DMS153 treated with DMSO at 0.1 percent for 48 hours (cell line): ENCODE data around the gene SYT1.

Experiments
- DNase-seq: peaks from one replicate; lab custom pipeline; 2025; ENCODE audit not compliant: unreplicated experiment; lab: John Stamatoyannopoulos, UW

Gene SYT1

GRCh38 chr12:78888568-78888967 is 24.0 kb downstream of the SYT1 start:
- DNase-seq, result no peak

DNA sequence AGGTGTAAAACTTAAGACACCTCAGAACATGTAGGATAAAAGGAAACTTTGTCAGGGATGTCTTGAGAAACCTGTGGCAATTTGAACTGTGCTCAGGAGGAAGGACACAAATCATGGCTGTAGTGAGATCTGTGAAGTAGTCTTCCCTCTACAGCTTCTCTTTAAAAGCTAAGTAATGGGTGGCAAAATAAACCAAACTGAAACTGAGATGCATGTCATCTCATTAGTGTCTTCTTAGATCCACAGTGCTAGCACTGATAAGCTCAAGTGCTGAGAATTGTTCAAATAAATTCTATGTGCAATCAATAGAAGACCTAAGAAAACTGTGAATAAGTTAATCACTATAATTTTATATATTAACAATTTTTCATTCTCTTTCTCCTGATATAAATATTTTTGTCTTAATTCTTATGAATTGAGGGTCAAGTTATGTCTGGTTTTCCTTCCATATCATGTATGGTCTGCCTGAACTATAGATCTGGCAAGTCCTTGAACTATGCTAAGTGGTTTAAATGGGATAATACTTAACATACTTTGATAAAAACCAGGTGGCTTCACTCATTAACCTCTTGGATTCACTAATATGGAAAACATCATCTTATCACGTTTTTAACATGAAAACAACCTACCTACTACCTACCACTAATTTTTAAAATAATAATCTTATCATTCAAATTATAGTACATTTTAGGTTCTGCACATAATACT is 27.2 kb downstream of the SYT1 start:
- no peak for DNase-seq

DNA sequence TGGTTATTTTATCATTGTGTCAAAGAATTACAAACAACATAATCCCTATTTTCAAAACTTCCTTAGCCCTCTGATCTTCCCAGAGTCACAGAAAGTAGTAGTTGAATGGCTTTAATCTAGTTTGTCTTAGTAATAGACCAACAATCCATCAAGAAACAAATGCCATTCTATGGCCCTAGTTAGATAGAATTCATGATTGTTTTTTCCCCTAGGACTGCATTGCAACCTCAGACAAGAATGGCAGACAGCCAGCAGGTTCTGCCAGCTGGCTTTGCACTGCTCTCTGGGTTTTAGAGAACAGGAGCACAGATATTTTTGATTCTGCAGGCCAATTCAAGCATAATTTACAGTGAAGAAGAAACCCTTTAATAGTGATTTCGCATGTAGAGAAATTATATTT is 33.8 kb downstream of the SYT1 start:
- DNase-seq, result no peak

DNA sequence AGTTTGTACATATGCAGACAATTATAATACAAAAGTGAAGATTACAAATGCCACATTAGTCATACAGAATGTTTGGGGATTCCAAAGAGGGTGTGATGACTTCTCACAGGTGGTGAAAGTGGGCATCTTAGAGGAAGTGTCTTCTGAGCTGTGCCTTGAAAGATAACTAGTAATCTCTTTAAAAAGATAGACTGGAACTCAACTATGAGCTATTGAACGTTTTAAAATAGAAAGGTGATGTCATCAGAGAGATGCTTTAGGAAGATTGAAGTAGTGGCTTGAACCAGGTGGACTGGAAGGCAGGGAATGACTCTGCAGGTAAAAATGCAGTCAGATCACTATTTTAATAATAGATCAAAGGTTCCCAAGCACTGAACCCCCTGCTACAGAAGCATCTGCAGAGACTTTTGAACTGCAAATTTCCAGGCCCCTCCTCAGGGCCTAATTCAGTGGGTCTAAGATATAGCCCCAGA is 50.3 kb downstream of the SYT1 start:
- DNase-seq, result no peak

GRCh38 chr12:78916845-78917480 is 52.4 kb downstream of the SYT1 start:
- no peak for DNase-seq

DNA sequence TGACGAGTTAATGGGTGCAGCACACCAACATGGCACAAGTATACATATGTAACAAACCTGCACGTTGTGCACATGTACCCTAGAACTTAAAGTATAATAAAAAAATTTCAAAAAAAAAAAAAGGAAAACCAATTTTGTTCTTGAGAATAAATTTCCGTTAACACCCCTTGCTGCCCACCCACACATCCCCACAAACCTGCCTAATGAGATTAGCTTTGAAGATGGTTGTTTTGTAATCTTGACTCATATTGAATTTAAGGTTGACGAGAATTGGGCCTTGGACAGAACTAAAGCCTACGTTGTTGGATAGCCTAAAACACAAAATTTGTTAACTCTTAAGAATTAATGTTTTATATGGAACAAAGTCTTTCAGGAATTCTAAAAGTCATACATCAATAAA is 52.9 kb downstream of the SYT1 start:
- DNase-seq, result no peak

DNA sequence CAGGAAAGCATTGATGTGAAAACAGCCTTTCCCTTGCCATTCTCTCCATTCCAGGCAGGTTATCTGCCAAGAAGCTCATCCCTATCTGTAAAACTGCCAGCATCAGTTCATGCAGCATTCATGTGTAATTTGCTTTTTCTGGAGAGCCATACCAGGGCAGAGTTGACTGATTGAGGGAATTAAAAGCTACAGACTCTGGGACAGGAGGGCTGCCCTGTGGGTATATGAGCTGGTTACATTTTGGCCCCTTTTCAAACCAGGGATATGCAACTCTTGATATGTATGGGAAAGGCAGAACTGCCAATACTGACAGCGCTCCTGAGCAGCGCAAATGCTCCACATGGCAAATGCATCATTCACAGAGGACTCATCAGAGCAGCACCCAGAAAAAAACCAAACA is 53.7 kb downstream of the SYT1 start:
- DNase-seq, result no peak

DNA sequence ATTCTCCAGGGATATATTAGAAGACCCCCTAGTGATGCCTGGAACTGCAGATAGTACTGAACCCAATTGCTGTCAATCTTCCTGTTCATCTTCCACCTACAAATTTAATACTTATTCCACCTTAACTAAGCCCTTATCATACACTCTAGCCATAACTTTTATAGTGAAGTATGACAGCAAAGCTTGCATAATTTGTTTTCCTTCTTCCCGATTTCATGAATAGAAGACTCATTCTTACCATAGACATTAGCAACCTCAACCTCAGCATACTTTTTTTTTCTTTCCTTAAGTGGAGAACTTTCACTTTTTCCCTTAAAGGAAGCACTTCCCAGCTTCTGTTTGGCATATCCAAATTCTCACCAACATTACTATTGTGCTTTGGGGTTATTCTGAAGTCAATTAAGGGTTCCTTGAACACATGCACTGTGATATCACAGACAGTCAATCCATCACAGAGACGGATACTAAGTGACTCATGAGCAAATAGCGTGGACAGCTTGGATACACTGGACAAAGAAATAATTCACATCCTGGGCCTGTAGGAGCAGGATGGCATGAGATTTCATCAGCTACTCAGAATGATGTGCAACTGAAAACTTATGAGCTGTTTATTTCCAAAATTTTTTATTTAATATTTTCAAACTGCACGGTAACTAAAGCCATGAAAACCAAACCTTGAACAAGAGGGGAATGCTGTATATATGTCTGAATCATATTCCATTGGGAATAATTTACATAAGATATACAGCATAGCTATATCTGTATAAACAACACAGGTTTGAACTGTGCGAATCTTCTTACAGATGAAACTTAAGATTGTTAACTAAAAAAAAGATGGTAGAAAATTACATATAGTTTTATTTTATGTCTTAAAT is 63.9 kb downstream of the SYT1 start:
- no peak for DNase-seq

GRCh38 chr12:78929075-78929418 is 64.5 kb downstream of the SYT1 start:
- no peak for DNase-seq

DNA sequence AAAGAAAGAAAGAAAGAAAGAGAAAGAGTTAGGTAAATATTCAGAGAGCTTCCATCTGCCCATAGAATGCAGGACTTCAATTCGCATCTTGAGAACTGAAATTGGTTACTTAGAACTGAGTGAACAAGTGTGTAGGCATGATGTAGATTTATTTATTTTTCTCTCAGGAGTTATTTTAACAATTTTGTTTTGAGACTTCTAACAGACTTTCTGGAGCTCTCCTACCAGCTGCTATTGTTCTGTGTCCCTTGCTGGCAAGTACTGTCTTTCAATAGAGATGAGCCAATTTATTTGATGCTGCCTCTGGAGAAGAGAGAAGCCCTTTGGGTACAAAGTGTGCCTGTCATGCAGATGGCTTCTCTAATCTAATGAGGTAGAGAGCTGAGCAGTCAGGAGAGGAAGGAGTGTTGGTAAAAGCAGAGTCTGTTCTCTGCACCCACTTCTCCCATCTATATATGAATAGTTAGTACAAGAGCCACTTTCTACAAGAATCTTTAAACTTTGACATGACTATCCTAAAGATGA is 67.0 kb downstream of the SYT1 start:
- no peak for DNase-seq

DNA sequence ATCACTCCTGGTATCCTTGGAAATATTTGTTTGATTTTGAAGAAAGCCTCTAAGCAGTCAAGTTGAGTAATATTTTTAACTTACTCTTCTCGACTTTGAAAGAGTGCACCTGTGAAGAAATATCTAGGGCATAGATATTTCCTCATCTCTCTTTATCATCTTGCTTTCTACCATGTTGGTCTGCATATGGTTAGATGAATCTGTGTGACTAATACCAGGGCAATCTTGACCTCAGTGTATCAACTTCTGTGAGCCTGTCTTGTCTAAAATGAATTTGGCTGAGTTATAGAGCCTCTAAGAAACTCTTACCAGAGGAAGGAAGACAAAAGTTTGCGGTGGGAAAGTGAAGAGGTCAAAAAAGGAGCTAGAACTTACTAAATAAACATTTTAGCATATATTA is 68.4 kb downstream of the SYT1 start:
- DNase-seq, result no peak

- peak; percentile 99 for DNase-seq
Measured at GRCh38 chr12:78938341-78939084, 73.9 kb downstream of the SYT1 start.

GRCh38 chr12:78949532-78949931 is 85.0 kb downstream of the SYT1 start:
- no peak for DNase-seq

DNA sequence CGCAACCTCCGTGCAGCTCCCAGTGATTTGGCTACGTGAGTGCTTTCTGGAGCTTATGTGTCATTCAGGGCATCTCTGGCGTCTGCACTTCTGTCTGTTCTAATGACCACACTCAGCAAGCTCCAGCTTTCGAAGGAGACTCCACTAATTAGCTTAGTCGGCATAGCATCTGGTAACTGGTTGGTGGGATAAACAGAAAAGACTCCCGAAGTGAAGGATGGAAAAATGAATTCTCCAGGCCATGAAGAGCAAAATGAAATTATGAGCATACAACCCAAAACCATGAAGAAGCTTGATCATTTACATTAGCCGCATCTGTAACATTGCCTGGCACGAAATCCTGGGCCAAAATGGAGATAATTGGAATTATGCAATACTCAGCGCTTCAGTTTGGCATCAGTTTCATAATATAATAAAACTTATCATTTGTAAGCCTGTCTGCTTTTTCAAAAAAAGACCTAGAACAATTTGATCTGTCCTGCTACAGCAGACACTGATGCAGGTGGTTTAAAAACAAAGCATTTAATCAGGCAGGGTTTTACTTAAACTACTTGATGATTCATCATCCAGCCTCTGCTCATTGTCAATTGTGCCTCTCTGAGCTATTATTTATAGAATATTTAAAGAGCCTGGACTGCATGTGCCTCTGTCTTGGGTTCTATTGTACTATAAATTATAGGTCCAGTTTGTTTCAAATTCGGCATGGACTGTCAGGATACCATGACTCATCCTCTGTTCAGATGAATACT is 87.4 kb downstream of the SYT1 start:
- DNase-seq, result peak; percentile 66

- DNase-seq, result no peak
Measured at GRCh38 chr12:78952552-78952929, 88.0 kb downstream of the SYT1 start.

DNA sequence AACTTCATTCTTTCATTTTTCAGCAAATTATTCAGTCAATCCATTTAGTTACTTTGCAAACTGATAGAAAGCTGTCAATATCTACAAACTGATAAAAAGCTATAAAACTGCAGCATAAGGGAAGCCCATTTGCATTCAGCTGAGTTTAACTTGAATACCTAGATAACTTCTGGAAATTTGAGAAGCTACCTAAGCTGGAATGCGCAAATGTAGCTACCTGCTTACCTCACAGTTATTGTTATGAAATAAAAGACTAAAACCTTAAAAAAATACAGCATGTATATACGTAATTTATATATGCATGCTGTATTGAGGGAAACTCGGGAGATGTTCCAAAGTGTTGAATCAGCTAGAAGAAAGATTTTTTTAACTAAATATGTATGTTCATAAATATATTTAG is 94.4 kb downstream of the SYT1 start:
- DNase-seq, result no peak

DNA sequence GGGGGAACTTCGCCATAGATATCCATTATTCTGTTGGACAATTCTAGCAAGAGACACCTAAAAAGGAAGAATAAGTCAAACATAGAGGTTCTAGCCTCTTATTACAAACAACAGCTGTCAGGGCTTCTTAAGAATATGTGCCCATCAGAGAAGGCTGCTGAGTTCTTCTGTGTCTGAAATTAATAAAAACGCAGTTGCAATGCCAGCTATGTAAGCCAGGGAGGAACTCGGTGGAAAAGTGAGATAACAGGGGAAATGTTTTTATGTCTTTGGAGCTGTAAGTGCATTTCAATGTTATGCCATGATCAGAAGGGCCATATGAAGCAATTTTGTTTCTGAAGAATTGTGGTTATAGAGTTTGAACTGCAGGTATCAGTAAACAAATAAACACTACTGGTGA is 95.0 kb downstream of the SYT1 start:
- no peak for DNase-seq

DNA sequence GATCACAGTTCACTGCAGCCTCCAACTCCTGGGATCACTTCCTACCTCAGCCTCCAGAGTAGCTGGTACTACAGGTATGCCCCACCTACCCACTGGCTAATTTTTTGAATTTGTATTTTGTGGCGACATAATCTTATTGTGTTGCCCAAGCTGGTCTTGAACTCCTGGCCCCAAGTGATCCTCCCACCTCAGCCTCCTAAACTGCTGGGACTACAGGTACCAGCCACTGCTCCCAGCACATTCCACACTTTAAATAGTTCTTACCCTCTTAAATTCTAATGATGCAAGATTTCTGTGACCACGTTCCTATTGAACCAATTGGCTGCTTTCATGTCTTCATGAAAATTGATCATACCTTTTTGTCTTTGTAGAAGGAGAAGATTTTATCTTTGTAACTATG is 96.6 kb downstream of the SYT1 start:
- no peak for DNase-seq

DNA sequence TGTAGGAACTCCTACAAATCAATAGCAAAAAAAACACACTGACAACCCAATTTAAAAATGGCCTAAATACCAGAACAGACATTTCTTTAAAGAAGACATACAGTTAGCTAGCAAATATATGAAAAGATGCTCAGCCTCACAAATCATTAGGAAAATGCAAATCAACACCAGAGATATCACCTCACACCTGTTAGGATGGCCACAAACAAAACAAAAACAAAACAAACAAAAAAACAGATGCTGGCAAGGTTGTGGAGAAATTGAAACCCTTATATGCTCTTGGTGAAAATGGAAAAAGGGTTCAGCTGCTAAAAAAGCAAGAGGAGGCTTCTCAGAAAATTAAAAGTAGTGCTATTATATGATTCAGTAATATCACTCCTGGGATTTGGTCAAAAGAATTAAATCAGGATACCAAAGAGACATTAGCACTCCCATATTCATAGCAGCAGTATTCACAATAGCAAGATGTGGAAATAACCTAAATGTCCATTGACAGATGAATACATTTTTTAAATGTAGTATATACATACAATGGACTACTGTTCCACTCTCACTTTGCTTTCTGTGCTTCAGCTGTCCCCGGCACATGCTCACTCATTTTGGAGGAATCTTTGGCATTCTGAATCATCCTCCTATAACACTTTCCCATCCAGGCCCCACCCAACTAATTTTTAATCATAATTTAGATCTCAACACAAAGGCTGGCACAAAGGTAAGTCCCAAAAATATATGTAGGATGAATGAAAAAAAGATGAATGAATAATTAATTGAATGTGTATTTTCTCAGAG is 99.1 kb downstream of the SYT1 start:
- DNase-seq, result no peak

DNA sequence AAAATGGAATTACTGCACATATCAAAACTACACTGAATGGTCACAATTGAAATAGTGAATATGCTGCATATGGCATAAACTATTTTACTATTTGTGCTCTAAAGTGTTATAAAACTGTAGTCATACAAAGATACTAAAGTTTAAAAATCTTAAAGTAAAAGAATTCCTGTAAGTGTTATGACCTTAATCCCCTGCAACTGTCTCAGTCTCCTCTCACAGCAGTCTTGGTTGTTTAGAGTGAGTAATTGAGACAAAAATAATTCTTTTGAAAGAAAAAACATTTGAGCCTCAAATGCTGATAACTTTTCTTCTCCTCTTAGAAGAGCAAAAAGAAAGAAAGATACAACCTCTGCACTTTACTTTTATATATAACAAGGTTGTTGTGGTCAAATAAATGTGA is 99.9 kb downstream of the SYT1 start:
- no peak for DNase-seq
